ENCODE measurements around the gene PRMT1.

PRMT1 gene

DNA sequence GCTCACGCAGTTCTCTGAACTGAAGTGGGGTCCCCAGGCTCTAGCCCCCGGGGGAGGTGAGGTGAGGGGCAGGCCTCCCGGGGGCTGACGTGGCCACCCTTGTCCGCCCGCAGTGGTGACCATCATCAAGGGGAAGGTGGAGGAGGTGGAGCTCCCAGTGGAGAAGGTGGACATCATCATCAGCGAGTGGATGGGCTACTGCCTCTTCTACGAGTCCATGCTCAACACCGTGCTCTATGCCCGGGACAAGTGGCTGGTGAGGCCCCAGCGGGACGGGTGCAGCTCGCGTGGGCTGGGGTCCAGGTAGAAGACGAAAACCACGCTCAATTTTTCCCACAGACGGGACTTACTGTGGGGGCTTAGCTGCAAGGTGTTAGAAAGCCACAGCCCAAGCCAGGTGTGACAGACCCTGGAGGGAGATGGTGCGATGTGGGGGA is 6.8 kb downstream of the PRMT1 start:
- Histone ChIP-seq H3K36me3 (peaks cover 73% of the 10 kb centered on the region), H3K27ac (no peak overlapping the region), H3K27me3 (ENCODE audit: insufficient read depth, low read depth, severe bottlenecking) (no peaks in the 10 kb centered on the region), H3K4me3 (ENCODE audit: low read depth, low read length) (no peak overlapping the region), H3K9me3 (ENCODE audit: severe bottlenecking) (no peaks in the 10 kb centered on the region)
- TF ChIP-seq, protein P1, sequence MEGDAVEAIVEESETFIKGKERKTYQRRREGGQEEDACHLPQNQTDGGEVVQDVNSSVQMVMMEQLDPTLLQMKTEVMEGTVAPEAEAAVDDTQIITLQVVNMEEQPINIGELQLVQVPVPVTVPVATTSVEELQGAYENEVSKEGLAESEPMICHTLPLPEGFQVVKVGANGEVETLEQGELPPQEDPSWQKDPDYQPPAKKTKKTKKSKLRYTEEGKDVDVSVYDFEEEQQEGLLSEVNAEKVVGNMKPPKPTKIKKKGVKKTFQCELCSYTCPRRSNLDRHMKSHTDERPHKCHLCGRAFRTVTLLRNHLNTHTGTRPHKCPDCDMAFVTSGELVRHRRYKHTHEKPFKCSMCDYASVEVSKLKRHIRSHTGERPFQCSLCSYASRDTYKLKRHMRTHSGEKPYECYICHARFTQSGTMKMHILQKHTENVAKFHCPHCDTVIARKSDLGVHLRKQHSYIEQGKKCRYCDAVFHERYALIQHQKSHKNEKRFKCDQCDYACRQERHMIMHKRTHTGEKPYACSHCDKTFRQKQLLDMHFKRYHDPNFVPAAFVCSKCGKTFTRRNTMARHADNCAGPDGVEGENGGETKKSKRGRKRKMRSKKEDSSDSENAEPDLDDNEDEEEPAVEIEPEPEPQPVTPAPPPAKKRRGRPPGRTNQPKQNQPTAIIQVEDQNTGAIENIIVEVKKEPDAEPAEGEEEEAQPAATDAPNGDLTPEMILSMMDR (IDR thresholded peaks at IDR 0.05; ENCODE audit: low read depth, low read length): no peak
- no peak for DNase-seq

- DNase-seq: no peak
- no peak overlapping the region for H3K27ac ChIP-seq
- TF ChIP-seq, protein P1 (IDR thresholded peaks at IDR 0.05; ENCODE audit: low read depth, low read length): peak; percentile 54
- H3K27me3 ChIP-seq (ENCODE audit: insufficient read depth, low read depth, severe bottlenecking): no peaks in the 10 kb centered on the region
- H3K9me3 ChIP-seq (ENCODE audit: severe bottlenecking): no peaks in the 10 kb centered on the region
- H3K4me3 ChIP-seq (ENCODE audit: low read depth, low read length): no peak overlapping the region
- peaks cover 77% of the 10 kb centered on the region for H3K36me3 ChIP-seq
Observed at GRCh38 chr19:49684251-49684982, 7.3 kb downstream of the PRMT1 start.

DNA sequence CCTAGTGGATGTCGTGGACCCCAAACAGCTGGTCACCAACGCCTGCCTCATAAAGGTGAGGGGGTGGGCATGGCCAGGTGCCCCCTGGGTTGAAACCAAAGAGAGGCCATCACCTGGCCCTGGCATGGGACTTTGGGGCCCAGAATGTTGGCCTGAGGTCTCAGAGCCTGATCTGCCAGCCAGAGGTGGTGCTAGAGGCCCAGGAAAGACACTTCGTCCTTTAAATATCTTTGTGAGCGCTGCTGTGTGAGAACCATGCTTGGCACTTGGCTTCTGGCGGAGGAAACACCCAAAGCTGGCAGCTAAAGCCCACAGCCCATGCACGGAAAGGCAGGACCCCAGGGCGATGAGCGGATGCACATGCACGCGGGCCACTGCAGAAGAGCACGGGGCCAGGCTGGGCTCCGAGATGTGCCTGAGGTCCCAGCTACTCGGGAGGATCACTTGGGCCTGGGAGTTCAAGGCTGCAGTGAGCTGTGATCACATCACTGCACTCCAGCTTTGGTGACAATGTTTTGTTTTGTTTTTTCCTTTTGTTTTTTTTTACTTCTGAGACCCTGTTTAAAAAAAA is 8.0 kb downstream of the PRMT1 start:
- Histone ChIP-seq H3K27ac (no peak overlapping the region), H3K36me3 (peaks cover 73% of the 10 kb centered on the region)
- no peak for DNase-seq

GRCh38 chr19:49685845-49686332 is 8.8 kb downstream of the PRMT1 start:
- H3K27ac ChIP-seq: no peak overlapping the region
- no peak for DNase-seq
- H3K27me3 ChIP-seq (ENCODE audit: insufficient read depth, low read depth, severe bottlenecking): no peaks in the 10 kb centered on the region
- peaks cover 65% of the 10 kb centered on the region for H3K36me3 ChIP-seq
- TF ChIP-seq, protein P1 (IDR thresholded peaks at IDR 0.05; ENCODE audit: low read depth, low read length): no peak
- H3K4me3 ChIP-seq (ENCODE audit: low read depth, low read length): no peak overlapping the region
- no peaks in the 10 kb centered on the region for H3K9me3 ChIP-seq (ENCODE audit: severe bottlenecking)

More for the DNA sequence above, 8.0 kb downstream of the PRMT1 start:
- Histone ChIP-seq H3K27me3 (ENCODE audit: insufficient read depth, low read depth, severe bottlenecking) (no peaks in the 10 kb centered on the region), H3K4me3 (ENCODE audit: low read depth, low read length) (no peak overlapping the region), H3K9me3 (ENCODE audit: severe bottlenecking) (no peaks in the 10 kb centered on the region)
- TF ChIP-seq, protein P1 (IDR thresholded peaks at IDR 0.05; ENCODE audit: low read depth, low read length): no peak; the same call in 1 of the 2 replicates

DNA sequence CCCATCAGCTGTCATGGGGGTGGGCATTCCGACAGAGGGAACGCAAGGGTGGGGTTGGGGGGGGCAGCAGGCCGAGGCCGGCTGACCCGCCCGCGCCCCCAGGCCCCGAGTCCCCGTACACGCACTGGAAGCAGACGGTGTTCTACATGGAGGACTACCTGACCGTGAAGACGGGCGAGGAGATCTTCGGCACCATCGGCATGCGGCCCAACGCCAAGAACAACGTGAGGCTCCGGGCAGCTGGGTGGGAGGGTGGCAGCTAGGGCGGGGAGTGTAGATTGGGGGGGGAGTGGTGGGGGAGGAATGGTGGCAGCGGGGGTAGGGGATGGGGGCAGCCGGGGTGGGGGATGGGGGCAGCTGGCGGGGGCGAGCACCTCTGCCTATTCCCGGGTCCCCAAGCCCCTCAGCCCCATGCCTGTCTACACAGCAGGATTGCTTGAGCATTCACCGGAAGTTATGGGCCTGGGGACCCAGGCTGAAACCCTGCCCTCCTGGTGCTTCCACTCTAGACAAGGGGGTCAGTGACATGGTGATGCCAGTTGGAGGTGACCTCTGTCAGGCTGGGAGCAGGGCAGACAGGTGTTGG is 9.5 kb downstream of the PRMT1 start:
- no peaks in the 10 kb centered on the region for H3K27me3 ChIP-seq (ENCODE audit: insufficient read depth, low read depth, severe bottlenecking)
- no peak overlapping the region for H3K4me3 ChIP-seq (ENCODE audit: low read depth, low read length)
- peaks cover 58% of the 10 kb centered on the region for H3K36me3 ChIP-seq
- TF ChIP-seq, protein P1 (IDR thresholded peaks at IDR 0.05; ENCODE audit: low read depth, low read length): no peak
- no peak overlapping the region for H3K27ac ChIP-seq
- DNase-seq: no peak
- H3K9me3 ChIP-seq (ENCODE audit: severe bottlenecking): no peaks in the 10 kb centered on the region
